ENCODE results near the gene CEACAM20.
"Not testable (repeated sequence)": the region's sequence is repeated elsewhere in the genome, so short reads cannot be mapped to it uniquely, and the experiment has no call there.

CEACAM20 gene

DNA sequence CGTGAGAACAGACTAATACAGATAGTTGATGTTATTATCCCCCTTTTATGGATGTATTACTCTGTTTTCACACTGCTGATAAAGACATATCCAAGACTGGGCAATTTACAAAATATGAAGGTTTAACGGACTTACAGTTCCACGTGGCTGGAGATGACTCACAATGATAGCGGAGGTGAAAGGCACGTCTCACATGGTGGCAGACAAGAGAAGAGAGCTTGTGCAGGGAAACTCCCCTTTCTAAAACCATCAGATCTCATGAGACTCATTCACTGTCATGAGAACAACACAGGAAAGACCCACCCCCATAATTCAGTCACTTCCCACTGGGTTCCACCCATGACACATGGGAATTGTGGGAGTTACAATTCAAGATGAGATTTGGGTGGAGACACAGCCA, 60.7 kb downstream of the CEACAM20 start:
- DNase-seq = not testable (repeated sequence)

DNA sequence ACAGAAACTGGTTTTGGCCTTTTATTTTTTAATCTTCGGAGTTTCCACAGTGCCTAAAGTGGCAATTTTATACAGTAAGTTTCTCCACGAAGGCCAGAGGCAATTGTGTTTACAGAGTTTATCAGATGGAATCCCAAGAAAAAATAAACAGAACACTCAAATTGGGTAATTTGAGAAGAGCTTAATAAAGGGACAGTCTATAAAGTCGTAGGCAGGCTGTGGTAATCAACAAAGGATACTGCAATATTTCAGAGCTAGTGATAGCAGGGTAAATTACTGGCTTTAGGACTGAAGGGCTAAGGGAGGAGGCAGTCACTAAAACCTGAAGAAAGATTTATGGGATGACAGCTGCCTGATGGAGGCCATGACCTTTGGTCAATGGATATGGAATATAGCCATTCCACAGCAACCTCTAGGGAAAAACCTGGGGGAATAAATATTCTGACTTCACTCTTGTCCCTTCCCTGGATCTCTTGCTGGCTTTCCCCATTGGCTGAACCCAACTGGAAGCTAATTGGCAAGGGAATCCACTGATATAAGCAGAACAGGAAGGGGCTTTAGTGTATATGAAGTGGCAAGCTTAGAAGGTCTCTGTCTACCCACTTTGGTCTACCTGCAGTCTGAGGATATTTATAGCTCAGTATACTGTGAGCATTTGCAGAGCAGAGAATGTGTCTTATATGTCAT, 66.7 kb downstream of the CEACAM20 start:
- DNase-seq = not testable (repeated sequence)

Data from CD4-positive, alpha-beta T cell treated with Interleukin-15 for 1 hour (primary cell).